ENCODE results near the gene MEN1.

Gene MEN1

GRCh38 chr11:64842851-64843685 lies 32.7 kb upstream of the MEN1 start:
- DNase-seq (ENCODE audit: extremely low spot score), result no peak
- ChIA-PET CTCF (interaction anchor here (0.9 kb wide), 1 partner anchor 9 kb away, joined by 3 read pairs; no protein-coding TSS in a partner anchor), POLR2A (interaction anchor here (1.0 to 1.6 kb wide), 3 partner anchors 10 to 64 kb away, joined by 3 to 5 read pairs (median 4); partner anchors contain the start of gene SF1)
- TF ChIP-seq TARDBP (IDR thresholded peaks at IDR 0.05) (no peak), SP1 (IDR thresholded peaks at IDR 0.05) (no peak)

DNA sequence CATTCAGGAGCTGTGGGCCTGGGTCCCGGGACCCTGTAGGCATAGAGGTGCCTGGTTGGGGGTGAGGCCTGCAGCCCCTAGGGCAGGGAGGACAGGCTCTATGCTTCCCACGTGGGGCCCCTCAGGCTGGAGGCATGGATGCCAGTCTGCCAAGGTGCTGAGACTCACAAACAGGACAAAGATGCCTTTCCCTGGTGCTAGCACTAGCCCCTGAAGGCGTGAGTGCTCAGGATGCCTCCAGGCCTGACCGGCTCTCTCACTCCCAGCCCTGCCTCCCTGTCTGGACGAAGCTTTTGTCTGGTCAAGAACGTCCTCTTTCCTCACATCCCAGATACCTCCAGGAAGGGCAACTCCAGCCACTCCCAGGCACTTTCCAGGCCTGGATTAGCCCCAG lies 32.0 kb upstream of the MEN1 start:
- ChIA-PET POLR2A (interaction anchor here (1.1 kb wide), 1 partner anchor 63 kb away, joined by 4 read pairs; the partner anchor contains the start of gene SF1), CTCF (interaction anchor here (0.6 kb wide), 1 partner anchor 237 kb away, joined by 3 read pairs; no protein-coding TSS in a partner anchor)
- DNase-seq (ENCODE audit: extremely low spot score), result no peak
- TF ChIP-seq SP1 (IDR thresholded peaks at IDR 0.05), result no peak
- TF ChIP-seq FOXK2 (IDR thresholded peaks at IDR 0.05), result no peak
- no peak for TF ChIP-seq ELF4 (IDR thresholded peaks at IDR 0.05)
- no peak for TF ChIP-seq TARDBP (IDR thresholded peaks at IDR 0.05)
- TF ChIP-seq SUZ12 (IDR thresholded peaks at IDR 0.05), result no peak
- TF ChIP-seq, protein P1, sequence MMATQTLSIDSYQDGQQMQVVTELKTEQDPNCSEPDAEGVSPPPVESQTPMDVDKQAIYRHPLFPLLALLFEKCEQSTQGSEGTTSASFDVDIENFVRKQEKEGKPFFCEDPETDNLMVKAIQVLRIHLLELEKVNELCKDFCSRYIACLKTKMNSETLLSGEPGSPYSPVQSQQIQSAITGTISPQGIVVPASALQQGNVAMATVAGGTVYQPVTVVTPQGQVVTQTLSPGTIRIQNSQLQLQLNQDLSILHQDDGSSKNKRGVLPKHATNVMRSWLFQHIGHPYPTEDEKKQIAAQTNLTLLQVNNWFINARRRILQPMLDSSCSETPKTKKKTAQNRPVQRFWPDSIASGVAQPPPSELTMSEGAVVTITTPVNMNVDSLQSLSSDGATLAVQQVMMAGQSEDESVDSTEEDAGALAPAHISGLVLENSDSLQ (IDR thresholded peaks at IDR 0.05), result no peak
- TF ChIP-seq FOXM1 (IDR thresholded peaks at IDR 0.05; ENCODE audit: borderline replicate concordance), result no peak
- no peak for TF ChIP-seq HDGF (IDR thresholded peaks at IDR 0.05; ENCODE audit: borderline replicate concordance)
- TF ChIP-seq CTBP1 (IDR thresholded peaks at IDR 0.05; ENCODE audit: borderline replicate concordance), result no peak
- TF ChIP-seq ARNT (IDR thresholded peaks at IDR 0.05), result no peak
- no peak for TF ChIP-seq LEF1 (IDR thresholded peaks at IDR 0.05; ENCODE audit: borderline replicate concordance)
- no peak for TF ChIP-seq NFRKB (IDR thresholded peaks at IDR 0.05)
- TF ChIP-seq FOXA1 (IDR thresholded peaks at IDR 0.05), result no peak

DNA sequence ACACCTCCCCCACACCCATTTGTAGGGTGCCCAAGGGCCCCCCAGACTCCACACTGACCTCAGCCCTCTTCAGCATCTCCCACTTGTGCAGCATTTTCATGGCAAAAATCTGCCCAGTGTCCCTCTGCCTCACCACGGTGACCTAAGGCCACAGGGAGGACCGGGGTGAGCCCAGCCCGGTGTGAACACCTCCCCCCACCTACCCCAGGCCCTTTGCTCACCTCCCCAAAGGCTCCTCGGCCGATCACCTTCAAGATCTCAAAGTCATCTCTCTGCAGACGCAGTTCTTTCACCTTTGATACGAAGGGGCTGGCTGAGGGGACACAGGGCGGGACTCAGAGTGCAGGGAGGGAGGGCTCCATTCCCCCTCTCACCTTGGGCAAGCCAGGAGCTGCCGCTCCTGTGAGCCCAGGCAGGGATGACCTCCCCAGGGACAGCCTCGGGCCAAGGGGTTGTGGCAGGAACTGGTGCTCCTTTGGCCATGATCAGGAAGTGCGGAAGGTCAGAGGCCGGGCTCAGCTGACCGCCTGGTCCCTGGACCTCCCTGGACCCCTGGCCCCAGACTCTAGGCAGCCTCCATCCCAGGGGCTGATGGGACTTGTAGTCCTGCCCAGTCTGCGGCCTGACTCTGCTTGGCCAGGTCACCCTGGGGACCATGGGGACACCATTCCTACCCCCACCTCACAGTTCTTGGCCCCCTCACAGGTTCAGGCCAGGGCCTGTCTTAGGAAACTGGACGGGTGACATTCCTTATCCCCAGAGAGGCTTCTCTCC lies 31.4 kb upstream of the MEN1 start:
- POLR2A ChIA-PET, result no interaction called here
- TF ChIP-seq ZNF384 (IDR thresholded peaks at IDR 0.05) (no peak), BHLHE40 (IDR thresholded peaks at IDR 0.05; ENCODE audit: borderline replicate concordance) (no peak), HDGF (IDR thresholded peaks at IDR 0.05; ENCODE audit: borderline replicate concordance) (no peak), L3MBTL2 (conservative IDR thresholded peaks at IDR 0.05) (no peak), SP1 (IDR thresholded peaks at IDR 0.05) (no peak), TARDBP (IDR thresholded peaks at IDR 0.05) (no peak), CTBP1 (IDR thresholded peaks at IDR 0.05; ENCODE audit: borderline replicate concordance) (no peak), FOXA1 (IDR thresholded peaks at IDR 0.05) (no peak), ARNT (IDR thresholded peaks at IDR 0.05) (no peak), FOXK2 (IDR thresholded peaks at IDR 0.05) (no peak)
- TF ChIP-seq, protein P1 (IDR thresholded peaks at IDR 0.05), result no peak
- DNase-seq (ENCODE audit: extremely low spot score), result no peak
- CTCF ChIA-PET, result interaction anchor here (0.6 kb wide), 2 partner anchors 39 to 238 kb away, joined by 3 read pairs; no protein-coding TSS in a partner anchor

DNA sequence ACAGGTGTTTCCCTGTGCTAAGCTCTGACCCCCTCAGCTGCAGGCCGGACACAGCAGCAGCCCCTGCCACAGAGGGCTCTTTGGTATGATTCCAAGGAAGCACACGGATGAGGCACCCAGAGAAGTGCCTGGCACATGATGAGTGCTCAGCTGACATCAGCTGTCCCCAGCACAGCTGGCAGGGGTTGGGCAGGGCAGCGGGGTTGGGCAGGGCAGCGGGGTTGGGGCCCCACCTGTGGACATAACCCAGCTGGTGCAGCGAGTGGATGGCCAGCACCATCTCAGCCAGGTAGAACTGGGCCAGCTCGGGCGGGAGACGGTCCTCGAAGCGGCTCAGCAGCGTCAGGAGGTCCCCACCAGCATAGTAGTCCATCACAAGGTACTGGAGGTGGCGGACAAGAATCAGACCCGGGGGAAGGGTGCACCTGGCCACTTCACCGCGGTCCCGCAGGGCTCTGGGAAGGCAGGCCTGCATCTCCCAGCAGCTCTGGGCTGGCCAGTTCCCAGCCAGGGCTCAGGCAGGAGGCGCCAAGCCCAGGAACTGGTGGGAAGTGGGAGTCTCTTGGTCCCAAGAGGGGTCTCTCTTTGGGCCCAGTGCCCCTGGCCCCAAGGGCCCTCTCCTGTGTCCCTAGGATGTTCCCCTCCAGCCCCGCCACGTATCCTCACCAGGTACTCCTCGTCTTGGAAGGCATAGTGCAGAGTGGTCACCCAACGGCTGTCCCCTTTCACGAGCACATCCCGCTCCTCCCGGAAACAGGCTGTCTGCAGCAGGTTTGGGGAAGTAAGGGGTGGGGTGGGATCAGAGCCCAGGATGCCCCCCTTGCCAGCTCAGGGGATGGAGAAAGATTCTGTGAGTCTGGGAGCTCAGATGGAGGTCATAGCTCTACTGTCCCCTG lies 29.8 kb upstream of the MEN1 start:
- no peak for TF ChIP-seq FOXA1 (IDR thresholded peaks at IDR 0.05)
- TF ChIP-seq L3MBTL2 (conservative IDR thresholded peaks at IDR 0.05), result no peak
- TF ChIP-seq ARNT (IDR thresholded peaks at IDR 0.05), result no peak
- TF ChIP-seq SP1 (IDR thresholded peaks at IDR 0.05), result no peak
- no peak for TF ChIP-seq CTBP1 (IDR thresholded peaks at IDR 0.05; ENCODE audit: borderline replicate concordance)
- no peak for TF ChIP-seq SUZ12 (IDR thresholded peaks at IDR 0.05)
- TF ChIP-seq FOXK2 (IDR thresholded peaks at IDR 0.05), result no peak
- TF ChIP-seq ELF4 (IDR thresholded peaks at IDR 0.05), result no peak
- no peak for TF ChIP-seq FOXM1 (IDR thresholded peaks at IDR 0.05; ENCODE audit: borderline replicate concordance)
- TF ChIP-seq HDGF (IDR thresholded peaks at IDR 0.05; ENCODE audit: borderline replicate concordance), result no peak
- TF ChIP-seq NFRKB (IDR thresholded peaks at IDR 0.05), result no peak
- TF ChIP-seq, protein P1 (IDR thresholded peaks at IDR 0.05), result no peak
- ChIA-PET CTCF (no interaction called here), POLR2A (no interaction called here)

DNA sequence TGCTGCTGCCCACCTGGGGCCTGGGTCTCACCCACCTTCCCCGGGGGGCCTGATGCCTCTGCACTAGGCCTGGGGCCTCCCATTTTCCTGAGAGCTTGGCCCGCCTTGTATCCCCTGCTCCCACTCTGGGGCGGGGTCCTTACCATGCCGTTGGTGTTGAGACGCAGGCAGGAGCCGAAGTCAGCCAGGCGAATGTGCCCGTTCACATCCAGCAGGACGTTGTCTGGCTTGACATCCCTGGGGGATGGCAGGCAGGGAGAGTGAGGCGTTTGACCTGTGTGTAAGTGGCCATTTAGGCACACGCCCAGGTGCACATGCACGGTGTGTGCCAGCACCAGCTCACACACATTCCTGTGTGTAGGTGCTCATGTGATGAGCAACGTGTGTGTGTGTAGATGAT lies 29.0 kb upstream of the MEN1 start:
- ChIA-PET POLR2A (no interaction called here), CTCF (no interaction called here)
- no peak for TF ChIP-seq SUZ12 (IDR thresholded peaks at IDR 0.05)
- no peak for TF ChIP-seq NFRKB (IDR thresholded peaks at IDR 0.05)
- no peak for TF ChIP-seq TARDBP (IDR thresholded peaks at IDR 0.05)
- no peak for TF ChIP-seq ELF4 (IDR thresholded peaks at IDR 0.05)
- no peak for TF ChIP-seq FOXM1 (IDR thresholded peaks at IDR 0.05; ENCODE audit: borderline replicate concordance)
- TF ChIP-seq FOXA1 (IDR thresholded peaks at IDR 0.05), result no peak
- no peak for TF ChIP-seq LEF1 (IDR thresholded peaks at IDR 0.05; ENCODE audit: borderline replicate concordance)
- TF ChIP-seq SP1 (IDR thresholded peaks at IDR 0.05), result no peak
- no peak for TF ChIP-seq HDGF (IDR thresholded peaks at IDR 0.05; ENCODE audit: borderline replicate concordance)
- TF ChIP-seq CTBP1 (IDR thresholded peaks at IDR 0.05; ENCODE audit: borderline replicate concordance), result no peak
- no peak for TF ChIP-seq BHLHE40 (IDR thresholded peaks at IDR 0.05; ENCODE audit: borderline replicate concordance)
- no peak for DNase-seq (ENCODE audit: extremely low spot score)

More for the DNA sequence above, 29.8 kb upstream of the MEN1 start:
- no peak for DNase-seq (ENCODE audit: extremely low spot score)
